GM21529 (cell line): ENCODE results near the gene CLTCL1.

Experiments used
- ATAC-seq: cut with Tn5 transposase; IDR thresholded peaks from one replicate; pipeline ENCODE4 v1.9.1; 2021; ENCODE audit not compliant: unreplicated experiment

The CLTCL1 gene

GRCh38 chr22:19134176-19134831, 157.2 kb downstream of the CLTCL1 start:
- ATAC-seq: no peak

- ATAC-seq: no peak
Measured at GRCh38 chr22:19133561-19133960, 158.0 kb downstream of the CLTCL1 start.

GRCh38 chr22:19132693-19133400, 158.7 kb downstream of the CLTCL1 start:
- ATAC-seq: no peak

- no peak for ATAC-seq
Measured at GRCh38 chr22:19132153-19132552, 159.4 kb downstream of the CLTCL1 start.

- no peak for ATAC-seq
Measured at GRCh38 chr22:19131685-19132015, 159.9 kb downstream of the CLTCL1 start.

- no peak for ATAC-seq
Measured at GRCh38 chr22:19130959-19131684, 160.4 kb downstream of the CLTCL1 start, which contains the start of gene TSSK2. Gene TSSK2, plus strand, starts transcription at chr22:19131308. Its CDS starts 92 bp downstream, at chr22:19131400.

GRCh38 chr22:19129871-19130270, 161.6 kb downstream of the CLTCL1 start:
- no peak for ATAC-seq
